PFSK-1 (cell line): ENCODE results near the gene SIGMAR1.

Experiments used
- FOXP2 ChIP-seq: optimal IDR thresholded peaks from 2 replicates; pipeline ENCODE3; 2011; ENCODE audit warnings: borderline replicate concordance, control low read depth, inconsistent platforms; ENCODE audit not compliant: insufficient read depth; ENCODE audit errors: extremely low read length, extremely low read depth
- POLR2AphosphoS5 ChIP-seq: IDR thresholded peaks from 2 replicates; pipeline ENCODE4 v1.6.1; 2012; ENCODE audit warnings: low read depth, mild to moderate bottlenecking, control low read depth, low read length, moderate library complexity
- SIN3A ChIP-seq: IDR thresholded peaks from 2 replicates; pipeline ENCODE4 v1.6.1; 2012; ENCODE audit warnings: mild to moderate bottlenecking, low read length, moderate library complexity, borderline replicate concordance; ENCODE audit not compliant: insufficient read depth
- TAF1 ChIP-seq: IDR thresholded peaks from 2 replicates; pipeline ENCODE4 v1.6.1; 2012; ENCODE audit warnings: low read length, control low read depth, borderline replicate concordance; ENCODE audit not compliant: insufficient read depth
- TF ChIP-seq, protein P1 (sequence below), 2 experiments: IDR thresholded peaks; 2 replicates each; pipeline versions ENCODE4 v1.6.1 to v1.8.0; 2011 to 2012; ENCODE audit warnings: low read depth in 2 of 2, low read length in 2 of 2, control low read depth in 1 of 2, inconsistent platforms in 1 of 2, mild to moderate bottlenecking in 1 of 2, moderate library complexity in 1 of 2; ENCODE audit not compliant: insufficient read depth in 1 of 2

SIGMAR1 gene

DNA sequence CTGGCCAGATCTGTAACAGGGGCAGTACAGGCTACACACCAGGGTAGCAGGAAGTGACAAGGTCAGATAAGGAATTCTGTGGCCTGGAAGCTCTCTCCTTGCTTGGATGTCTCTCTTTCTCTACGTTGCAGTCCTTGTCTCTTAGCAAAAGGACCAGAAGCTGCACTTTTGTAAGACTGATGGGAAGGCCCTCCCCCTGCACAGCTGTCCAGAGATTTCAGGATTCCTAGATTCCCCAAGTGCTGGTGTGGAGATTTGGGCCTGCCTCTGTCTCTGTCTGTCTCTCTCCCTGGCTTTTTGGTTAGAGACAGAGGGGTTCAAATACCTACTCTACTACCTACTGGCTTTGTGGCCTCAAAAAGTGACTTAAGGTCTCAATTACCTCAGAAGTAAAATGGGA lies 38.0 kb downstream of the SIGMAR1 start:
- TF ChIP-seq POLR2AphosphoS5 (no peak), FOXP2 (no peak), SIN3A (no peak), TAF1 (no peak)
- TF ChIP-seq, protein P1, sequence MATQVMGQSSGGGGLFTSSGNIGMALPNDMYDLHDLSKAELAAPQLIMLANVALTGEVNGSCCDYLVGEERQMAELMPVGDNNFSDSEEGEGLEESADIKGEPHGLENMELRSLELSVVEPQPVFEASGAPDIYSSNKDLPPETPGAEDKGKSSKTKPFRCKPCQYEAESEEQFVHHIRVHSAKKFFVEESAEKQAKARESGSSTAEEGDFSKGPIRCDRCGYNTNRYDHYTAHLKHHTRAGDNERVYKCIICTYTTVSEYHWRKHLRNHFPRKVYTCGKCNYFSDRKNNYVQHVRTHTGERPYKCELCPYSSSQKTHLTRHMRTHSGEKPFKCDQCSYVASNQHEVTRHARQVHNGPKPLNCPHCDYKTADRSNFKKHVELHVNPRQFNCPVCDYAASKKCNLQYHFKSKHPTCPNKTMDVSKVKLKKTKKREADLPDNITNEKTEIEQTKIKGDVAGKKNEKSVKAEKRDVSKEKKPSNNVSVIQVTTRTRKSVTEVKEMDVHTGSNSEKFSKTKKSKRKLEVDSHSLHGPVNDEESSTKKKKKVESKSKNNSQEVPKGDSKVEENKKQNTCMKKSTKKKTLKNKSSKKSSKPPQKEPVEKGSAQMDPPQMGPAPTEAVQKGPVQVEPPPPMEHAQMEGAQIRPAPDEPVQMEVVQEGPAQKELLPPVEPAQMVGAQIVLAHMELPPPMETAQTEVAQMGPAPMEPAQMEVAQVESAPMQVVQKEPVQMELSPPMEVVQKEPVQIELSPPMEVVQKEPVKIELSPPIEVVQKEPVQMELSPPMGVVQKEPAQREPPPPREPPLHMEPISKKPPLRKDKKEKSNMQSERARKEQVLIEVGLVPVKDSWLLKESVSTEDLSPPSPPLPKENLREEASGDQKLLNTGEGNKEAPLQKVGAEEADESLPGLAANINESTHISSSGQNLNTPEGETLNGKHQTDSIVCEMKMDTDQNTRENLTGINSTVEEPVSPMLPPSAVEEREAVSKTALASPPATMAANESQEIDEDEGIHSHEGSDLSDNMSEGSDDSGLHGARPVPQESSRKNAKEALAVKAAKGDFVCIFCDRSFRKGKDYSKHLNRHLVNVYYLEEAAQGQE (IDR thresholded peaks at IDR 0.05; ENCODE audit: insufficient read depth in 1 of 2, low read depth in 2 of 2, low read length in 2 of 2), result no peak

DNA sequence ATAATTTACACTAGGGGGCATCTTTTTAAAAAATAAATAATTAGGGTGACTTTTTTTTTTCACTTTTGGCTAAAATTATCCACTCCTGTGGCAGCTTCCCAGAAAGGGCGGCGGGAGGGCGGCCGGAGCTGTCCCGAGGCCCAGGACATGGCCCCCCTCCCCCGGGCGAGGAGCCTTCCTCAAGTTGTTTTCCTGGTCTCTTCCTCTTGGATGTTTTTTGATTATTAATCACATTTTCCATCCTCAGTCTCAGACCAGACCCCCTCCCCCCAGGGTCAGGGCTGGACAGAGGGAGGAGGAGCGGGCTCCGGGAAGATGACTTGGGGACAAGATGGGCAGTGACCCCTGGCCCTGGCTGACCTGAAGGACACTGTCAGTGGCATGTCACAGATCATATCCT lies 43.4 kb downstream of the SIGMAR1 start:
- TF ChIP-seq, protein P1 (IDR thresholded peaks at IDR 0.05; ENCODE audit: insufficient read depth in 1 of 2, low read depth in 2 of 2, low read length in 2 of 2), result no peak
- TF ChIP-seq SIN3A (no peak), POLR2AphosphoS5 (no peak), FOXP2 (no peak), TAF1 (no peak)

DNA sequence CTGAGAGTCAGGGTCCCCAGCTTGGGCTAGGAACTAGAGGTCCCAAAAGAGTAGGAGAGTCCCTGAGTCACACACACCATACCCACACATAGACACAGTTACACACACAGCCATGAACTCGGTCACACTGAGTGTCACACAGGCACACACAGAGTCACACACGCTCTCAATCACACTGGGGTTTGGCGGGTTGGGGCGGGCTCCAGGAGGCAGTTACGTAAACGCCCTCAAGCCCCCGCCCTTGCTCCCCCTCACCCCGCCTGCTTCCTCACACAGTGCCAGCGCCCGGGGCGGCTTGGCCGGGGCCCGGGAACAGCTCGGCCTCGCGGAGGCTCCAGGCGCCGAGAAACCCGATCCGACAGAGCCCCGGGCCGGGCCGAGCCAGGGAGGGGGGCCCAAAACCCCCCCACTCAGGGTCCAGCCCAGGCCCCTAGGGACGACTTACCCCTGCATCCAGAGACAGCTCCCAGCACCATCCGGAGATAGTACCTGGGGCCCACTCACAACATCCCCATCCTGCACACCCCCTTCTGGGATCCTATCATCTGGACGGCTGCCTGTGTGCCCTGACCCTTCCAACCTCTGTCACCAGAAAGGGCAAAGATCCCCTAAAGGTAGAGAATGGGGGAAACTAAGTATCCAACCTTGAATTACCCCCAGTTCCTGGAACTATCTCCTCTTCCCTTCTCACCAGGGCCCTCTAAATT lies 44.5 kb downstream of the SIGMAR1 start:
- no peak for TF ChIP-seq POLR2AphosphoS5
- TF ChIP-seq, protein P1 (IDR thresholded peaks at IDR 0.05; ENCODE audit: insufficient read depth in 1 of 2, low read depth in 2 of 2, low read length in 2 of 2), result no peak
- TF ChIP-seq TAF1, result no peak
- TF ChIP-seq FOXP2, result no peak
- TF ChIP-seq SIN3A, result no peak

DNA sequence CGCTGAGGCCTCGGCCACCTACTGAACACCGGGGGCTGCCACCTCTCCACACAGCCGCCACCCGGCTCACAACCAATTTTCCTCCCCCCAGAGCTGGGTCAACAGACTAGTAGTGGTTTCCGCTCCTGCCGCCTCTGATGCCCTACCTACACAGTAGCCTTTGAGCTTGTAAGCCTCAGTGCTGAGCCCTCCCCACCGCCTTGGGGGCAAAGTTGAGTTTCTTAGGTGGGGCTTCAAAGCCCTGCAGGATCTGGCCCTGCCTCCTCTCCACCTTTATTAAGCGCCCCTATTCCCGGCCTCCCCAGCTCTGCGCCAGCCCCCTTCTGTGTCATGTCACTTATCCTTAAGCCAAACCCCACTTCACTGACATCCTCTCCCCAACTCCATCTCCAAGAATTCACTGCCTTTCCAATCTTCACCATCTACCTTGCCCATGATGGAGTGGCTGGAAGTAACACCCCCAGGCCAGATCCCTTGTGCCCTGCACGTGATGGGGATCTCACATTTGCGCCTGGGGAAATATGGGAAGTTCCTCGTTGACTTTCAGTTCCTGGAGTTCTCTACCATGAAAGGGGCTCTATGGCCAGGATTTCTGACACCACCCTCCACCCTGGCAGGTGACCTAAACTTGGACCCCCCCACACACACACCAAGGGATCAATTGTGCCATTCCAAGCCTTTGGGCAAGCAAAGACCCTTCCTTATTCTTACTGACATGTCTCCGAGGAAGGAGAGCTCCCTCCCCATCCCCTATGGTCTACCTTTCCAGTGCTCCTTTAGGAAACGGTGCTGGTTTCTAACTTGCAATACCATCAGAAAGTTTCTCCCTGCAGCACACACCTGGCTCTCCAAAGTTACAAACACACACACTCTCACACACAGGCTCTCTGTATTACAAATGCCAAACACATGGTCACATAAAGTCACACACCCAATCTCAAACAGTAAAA lies 45.4 kb downstream of the SIGMAR1 start:
- TF ChIP-seq, protein P1 (IDR thresholded peaks at IDR 0.05; ENCODE audit: insufficient read depth in 1 of 2, low read depth in 2 of 2, low read length in 2 of 2), result no peak
- TF ChIP-seq POLR2AphosphoS5 (no peak), TAF1 (no peak), SIN3A (no peak), FOXP2 (no peak)
